Right hindlimb (tissue), 1 donor: ENCODE data around the gene GOLGA6L7.
"Not testable (repeated sequence)": the region's sequence is repeated elsewhere in the genome, so short reads cannot be mapped to it uniquely, and the experiment has no call there.

ENCODE experiments used
- DNase-seq: peaks from one replicate; pipeline ENCODE4 v3.0.0-alpha.2; 2018

The GOLGA6L7 gene

GRCh38 chr15:28881600-28881999 is 33.2 kb upstream of the GOLGA6L7 start:
- no peak for DNase-seq

- DNase-seq, result no peak
Measured at GRCh38 chr15:28881170-28881569, 32.7 kb upstream of the GOLGA6L7 start.

GRCh38 chr15:28880680-28881079 is 32.2 kb upstream of the GOLGA6L7 start:
- DNase-seq, result no peak

GRCh38 chr15:28879551-28879950 is 31.1 kb upstream of the GOLGA6L7 start:
- no peak for DNase-seq

- DNase-seq, result no peak
Measured at GRCh38 chr15:28878209-28878608, 29.8 kb upstream of the GOLGA6L7 start.

GRCh38 chr15:28876845-28877185 is 28.4 kb upstream of the GOLGA6L7 start:
- no peak for DNase-seq

GRCh38 chr15:28876131-28876844 is 27.8 kb upstream of the GOLGA6L7 start:
- no peak for DNase-seq

- no peak for DNase-seq
Measured at GRCh38 chr15:28875461-28876000, 27.1 kb upstream of the GOLGA6L7 start.

GRCh38 chr15:28873585-28874190 is 25.2 kb upstream of the GOLGA6L7 start:
- no peak for DNase-seq

- DNase-seq, result no peak
Measured at GRCh38 chr15:28873006-28873405, 24.6 kb upstream of the GOLGA6L7 start.

- DNase-seq, result no peak
Measured at GRCh38 chr15:28871168-28871567, 22.7 kb upstream of the GOLGA6L7 start.

- DNase-seq, result no peak
Measured at GRCh38 chr15:28868744-28869345, 20.4 kb upstream of the GOLGA6L7 start.

- not testable (repeated sequence) for DNase-seq
Measured at GRCh38 chr15:28861589-28862293, 13.3 kb upstream of the GOLGA6L7 start.

- DNase-seq, result peak; percentile 31
Measured at GRCh38 chr15:28861031-28861534, 12.6 kb upstream of the GOLGA6L7 start.

- DNase-seq, result not testable (repeated sequence)
Measured at GRCh38 chr15:28854578-28854977, 6.1 kb upstream of the GOLGA6L7 start.

GRCh38 chr15:28853654-28854053 is 5.2 kb upstream of the GOLGA6L7 start:
- DNase-seq, result not testable (repeated sequence)

GRCh38 chr15:28849766-28850165 is 1.3 kb upstream of the GOLGA6L7 start:
- not testable (repeated sequence) for DNase-seq

- not testable (repeated sequence) for DNase-seq
Measured at GRCh38 chr15:28849271-28849670, 827 bp upstream of the GOLGA6L7 start.

GRCh38 chr15:28847959-28848358 is 485 bp downstream of the GOLGA6L7 start:
- DNase-seq, result not testable (repeated sequence)

- not testable (repeated sequence) for DNase-seq
Measured at GRCh38 chr15:28847247-28847646, 1.2 kb downstream of the GOLGA6L7 start.

GRCh38 chr15:28844147-28844546 is 4.3 kb downstream of the GOLGA6L7 start:
- not testable (repeated sequence) for DNase-seq

- DNase-seq, result not testable (repeated sequence)
Measured at GRCh38 chr15:28843520-28843919, 4.9 kb downstream of the GOLGA6L7 start.

- DNase-seq, result not testable (repeated sequence)
Measured at GRCh38 chr15:28842210-28842609, 6.2 kb downstream of the GOLGA6L7 start.
